CD4-positive, alpha-beta T cell treated with Interleukin-10 for 1 hour (primary cell): ENCODE results near the gene KRT23.

Experiments
- DNase-seq: peaks from one replicate; pipeline ENCODE4 v3.0.0-alpha.2; 2020

Gene KRT23, protein sequence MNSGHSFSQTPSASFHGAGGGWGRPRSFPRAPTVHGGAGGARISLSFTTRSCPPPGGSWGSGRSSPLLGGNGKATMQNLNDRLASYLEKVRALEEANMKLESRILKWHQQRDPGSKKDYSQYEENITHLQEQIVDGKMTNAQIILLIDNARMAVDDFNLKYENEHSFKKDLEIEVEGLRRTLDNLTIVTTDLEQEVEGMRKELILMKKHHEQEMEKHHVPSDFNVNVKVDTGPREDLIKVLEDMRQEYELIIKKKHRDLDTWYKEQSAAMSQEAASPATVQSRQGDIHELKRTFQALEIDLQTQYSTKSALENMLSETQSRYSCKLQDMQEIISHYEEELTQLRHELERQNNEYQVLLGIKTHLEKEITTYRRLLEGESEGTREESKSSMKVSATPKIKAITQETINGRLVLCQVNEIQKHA

GRCh38 chr17:40937384-40937819 is at the start of gene KRT23:
Gene KRT23, minus strand, starts transcription at chr17:40937646. Its CDS starts 1,043 bp downstream, at chr17:40936603.
- no peak for DNase-seq

GRCh38 chr17:40986920-40987319 is 49.5 kb upstream of the KRT23 start:
- DNase-seq: no peak

DNA sequence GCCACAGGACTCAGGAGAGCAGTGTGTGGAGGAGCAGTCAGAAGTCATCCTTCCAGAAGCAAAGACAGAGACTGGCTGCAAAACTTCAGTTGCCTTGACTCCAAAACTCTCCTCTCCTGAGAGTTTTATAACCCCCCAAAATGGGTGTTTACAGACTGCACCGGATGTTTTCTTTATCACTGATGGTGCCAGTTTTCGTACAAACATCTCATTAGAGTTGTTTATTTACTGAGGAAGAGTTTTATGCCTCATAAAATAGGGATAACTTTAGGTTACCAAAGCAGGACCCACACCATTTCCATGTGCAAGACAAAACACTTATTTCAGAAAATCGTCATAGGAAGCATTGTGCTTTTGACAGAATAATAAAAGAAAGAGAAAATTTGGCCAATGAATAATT is 46.8 kb upstream of the KRT23 start, which contains the start of gene KRT40:
Gene KRT40 (minus strand): TSS at position 101 of the 400 bp plus-strand sequence. CDS start 53 bp downstream, at position 48.
- no peak for DNase-seq

DNA sequence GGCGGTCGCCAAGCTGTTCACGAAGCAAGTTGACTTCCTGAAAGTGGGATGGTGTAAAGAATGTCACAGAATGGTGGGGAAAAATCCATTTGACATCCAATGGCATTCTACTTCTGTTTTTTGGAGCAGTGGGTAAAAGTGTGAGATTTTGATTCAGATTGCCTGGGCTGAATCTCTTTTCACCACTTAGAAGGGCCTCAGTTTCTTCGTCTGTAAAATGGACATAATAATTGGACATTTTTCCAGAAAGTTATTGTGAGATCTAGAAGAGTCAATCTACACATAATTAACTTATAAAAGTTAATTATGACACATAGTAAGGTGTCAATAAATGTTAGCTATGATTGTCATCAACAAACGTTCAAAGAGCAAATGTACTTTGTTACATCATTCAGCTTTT is 43.7 kb upstream of the KRT23 start:
- DNase-seq: no peak

- no peak for DNase-seq
Observed at GRCh38 chr17:40980596-40980995, 43.1 kb upstream of the KRT23 start.

GRCh38 chr17:40980117-40980516 is 42.7 kb upstream of the KRT23 start:
- DNase-seq: no peak

GRCh38 chr17:40978575-40979151 is 41.2 kb upstream of the KRT23 start:
- no peak for DNase-seq

DNA sequence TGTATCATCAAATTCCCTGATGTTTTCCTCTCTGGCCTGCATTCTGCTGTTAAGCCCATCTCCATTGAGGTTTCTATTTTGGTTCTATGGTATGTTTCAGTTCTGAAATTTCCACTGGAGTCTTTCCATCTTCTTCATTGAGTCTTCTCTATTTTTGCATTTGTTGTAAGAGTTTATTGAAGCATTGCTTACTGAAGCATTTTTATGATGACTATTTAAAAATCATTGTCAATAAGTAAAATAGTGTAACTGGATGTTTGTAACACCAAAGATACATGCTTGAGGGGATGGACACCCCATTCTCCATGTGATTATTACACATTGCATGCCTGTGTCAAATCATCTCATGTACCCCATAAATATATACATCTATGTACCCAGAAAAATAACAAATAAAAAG is 38.1 kb upstream of the KRT23 start:
- no peak for DNase-seq

DNA sequence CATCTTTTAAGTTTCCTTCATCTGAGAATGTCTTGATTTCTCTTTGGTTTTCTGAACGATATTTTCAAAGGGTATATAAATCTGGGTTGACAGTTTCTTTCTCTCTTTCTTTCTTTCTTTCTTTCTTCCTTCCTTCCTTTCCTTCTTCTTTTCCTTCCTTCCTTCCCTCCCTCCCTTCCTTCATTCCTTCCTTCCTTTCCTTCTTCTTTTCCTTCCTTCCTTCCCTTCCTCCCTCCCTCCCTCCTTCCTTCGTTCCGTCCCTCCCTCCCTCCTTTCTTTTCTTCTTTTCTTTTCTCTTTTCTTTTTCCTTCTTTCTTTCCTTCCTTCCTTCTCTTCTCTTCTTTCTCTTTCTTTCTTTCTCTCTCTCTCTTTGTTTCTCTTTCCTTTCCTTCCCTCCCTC is 36.9 kb upstream of the KRT23 start:
- DNase-seq: no peak

- no peak for DNase-seq
Observed at GRCh38 chr17:40967582-40967981, 30.1 kb upstream of the KRT23 start.

GRCh38 chr17:40966848-40967247 is 29.4 kb upstream of the KRT23 start, which contains the start of gene KRT39:
Gene KRT39, minus strand, starts transcription at chr17:40966948. Its CDS starts 92 bp downstream, at chr17:40966856.
- no peak for DNase-seq

- peak; percentile 29 for DNase-seq
Observed at GRCh38 chr17:40963838-40964237, 26.4 kb upstream of the KRT23 start.

GRCh38 chr17:40962059-40962561 is 24.7 kb upstream of the KRT23 start:
- DNase-seq: no peak

GRCh38 chr17:40961591-40961990 is 24.1 kb upstream of the KRT23 start:
- DNase-seq: no peak

- no peak for DNase-seq
Observed at GRCh38 chr17:40960144-40960543, 22.7 kb upstream of the KRT23 start.

DNA sequence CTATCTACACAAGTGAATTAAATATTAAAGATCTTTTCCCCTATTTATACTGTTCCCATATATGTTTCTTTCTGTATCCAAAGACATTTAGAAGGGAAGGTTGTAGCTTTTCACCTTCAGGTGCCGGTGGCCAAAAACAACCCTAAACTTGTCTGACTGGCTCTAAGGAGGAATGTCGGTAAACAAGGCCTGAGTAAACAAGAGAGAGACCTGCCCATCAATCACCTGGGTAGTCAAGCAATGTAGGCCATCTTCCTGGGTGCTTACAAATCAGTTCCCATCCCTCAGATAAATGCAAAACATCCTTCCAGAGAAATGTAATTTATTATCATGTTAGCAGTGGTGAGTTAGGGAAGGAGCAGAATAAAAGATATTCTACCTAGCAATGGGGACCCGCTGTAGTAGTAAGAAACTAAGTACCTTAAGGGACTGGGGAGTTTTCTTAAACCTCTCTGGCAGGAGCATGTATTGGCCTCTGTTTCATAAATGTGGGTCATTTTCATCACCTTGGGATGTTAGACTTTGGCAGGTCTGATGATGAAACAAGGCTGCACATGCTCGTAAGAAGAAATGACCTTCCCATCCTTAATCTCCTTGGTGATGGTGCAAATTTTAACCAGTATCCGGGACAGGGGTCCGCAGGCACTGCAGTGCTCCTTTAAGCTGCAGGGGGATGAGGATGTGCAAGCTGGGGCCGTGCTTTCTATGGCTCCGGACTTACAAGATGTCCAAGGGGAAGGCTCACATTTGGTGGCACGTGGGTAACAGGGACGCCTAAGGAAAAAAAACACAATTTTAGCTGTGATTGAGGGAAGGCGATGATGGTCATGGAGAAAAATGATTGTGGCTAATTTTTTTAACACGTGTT is 20.9 kb upstream of the KRT23 start:
- DNase-seq: no peak

GRCh38 chr17:40956401-40957254 is 19.2 kb upstream of the KRT23 start:
- DNase-seq: no peak

GRCh38 chr17:40953881-40954280 is 16.4 kb upstream of the KRT23 start:
- DNase-seq: no peak

DNA sequence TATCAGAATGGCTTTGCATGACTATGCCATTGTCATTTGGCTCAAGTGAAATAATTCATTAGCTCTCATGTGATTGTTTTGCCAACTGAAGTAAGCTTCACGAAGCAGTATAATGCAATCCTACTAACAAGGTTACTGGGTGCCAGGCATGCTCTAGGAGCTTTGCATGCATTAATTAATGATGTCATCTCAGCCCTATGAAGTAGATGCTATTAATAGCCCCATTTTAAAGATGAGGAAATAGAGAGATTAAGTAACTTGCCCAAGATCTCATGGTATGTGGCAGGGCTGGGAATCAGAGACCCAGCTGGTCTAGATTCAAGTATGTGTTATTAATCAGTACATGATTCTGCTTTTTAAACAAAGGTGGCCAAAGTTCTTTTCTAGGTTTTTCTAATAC is 15.2 kb upstream of the KRT23 start:
- DNase-seq: no peak

GRCh38 chr17:40952154-40952553 is 14.7 kb upstream of the KRT23 start:
- no peak for DNase-seq

DNA sequence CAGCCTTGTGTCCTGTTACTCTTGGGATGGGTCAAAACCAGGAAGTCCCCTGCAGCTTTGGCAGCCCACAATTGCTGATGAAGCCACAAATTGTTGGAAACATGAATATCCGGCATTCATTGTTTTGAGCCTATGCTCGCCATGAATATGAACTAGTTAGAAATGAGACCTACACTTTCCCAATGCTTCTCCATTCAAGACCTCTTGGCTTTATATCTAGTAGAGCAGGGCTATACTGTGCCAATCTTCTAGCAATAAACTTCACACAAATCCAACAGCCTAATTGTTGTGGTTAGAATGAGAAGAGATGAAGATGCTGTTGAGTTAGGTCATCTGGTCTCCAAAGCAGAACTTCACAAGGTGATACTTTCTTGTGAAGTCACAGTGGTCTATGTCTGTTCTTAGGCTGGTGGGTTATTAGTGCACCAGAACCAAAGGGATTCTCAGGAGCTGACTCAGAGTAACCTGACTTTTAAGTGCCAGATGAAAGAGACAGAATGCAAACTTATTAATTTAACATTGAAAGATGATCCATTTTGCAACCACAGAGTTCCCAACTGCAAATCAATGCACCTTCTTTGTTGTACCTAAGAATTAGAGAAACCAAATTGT is 13.7 kb upstream of the KRT23 start:
- no peak for DNase-seq

- DNase-seq: no peak
Observed at GRCh38 chr17:40950176-40950575, 12.7 kb upstream of the KRT23 start.
